ENCODE measurements around the gene PMM2. TPM values are rescaled to one million over a fixed set of nuclear protein-coding genes. Genes with fewer than 3 reads are reported as not detected.

Gene PMM2
- total and polyA plus RNA-seq, 2 donors (not counting 1 experiment from before 2014, with no cell fraction given) = 15.8 to 47.5 TPM

DNA sequence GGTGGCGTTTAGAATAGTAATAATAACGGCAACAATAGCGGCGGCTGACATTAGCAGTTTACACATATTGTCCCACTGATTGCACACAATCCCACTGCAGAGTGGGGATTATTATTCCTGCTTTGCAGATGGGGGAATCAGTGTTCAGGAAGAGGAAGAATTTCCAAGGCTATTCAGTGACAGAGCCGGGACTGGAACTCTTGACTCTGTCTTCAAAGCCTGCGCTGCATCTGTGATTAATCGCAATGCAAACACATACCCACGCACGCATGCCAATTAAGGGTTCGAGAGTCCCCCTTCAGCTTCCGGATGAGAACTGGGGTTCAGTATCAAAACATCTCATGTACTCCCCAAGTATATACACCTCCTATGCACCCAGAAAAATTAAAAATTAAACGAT is 29.4 kb upstream of the PMM2 start:
- H3K27ac ChIP-seq (ENCODE audit: low read length in 2 of 2) = no peak overlapping the region
- ChIA-PET CTCF (no interaction called here), POLR2A (no interaction called here)
- ATAC-seq (ENCODE audit: low read depth) (no peak), DNase-seq (no peak)
- no peaks in the 10 kb centered on the region for H3K9me3 Mint-ChIP-seq (ENCODE audit: insufficient read depth)
- H3K9ac ChIP-seq (ENCODE audit: low read length) = no peak overlapping the region
- H3K9me3 ChIP-seq (ENCODE audit: control extremely low read depth in 1 of 3, control insufficient read depth in 2 of 3, insufficient read depth in 1 of 3, low read length in 2 of 3) = no peaks in the 10 kb centered on the region
- H3K27me3 ChIP-seq (replicated peaks in 1 of 4; ENCODE audit: control extremely low read depth in 1 of 4, control insufficient read depth in 3 of 4, insufficient read depth in 4 of 4, low read length in 3 of 4) = no peaks in the 10 kb centered on the region
- H3K4me3 Mint-ChIP-seq = no peak overlapping the region
- no peak overlapping the region for H3K4me2 ChIP-seq (replicated peaks; ENCODE audit: low read depth, low read length, poor library complexity, severe bottlenecking)
- 99% methylated on average over 8 of the region's 12 CpGs for WGBS (ENCODE audit: insufficient coverage)
- peaks cover 2 to 19% of the 10 kb centered on the region in 2 experiments for H3K36me3 ChIP-seq (replicated peaks in 1 of 2; ENCODE audit: control extremely low read depth in 1 of 2, control insufficient read depth in 1 of 2, extremely low read depth in 1 of 2, insufficient read depth in 2 of 2, low read length in 1 of 2)
- H3K4me1 ChIP-seq (ENCODE audit: control insufficient read depth in 2 of 2, insufficient read depth in 2 of 2, low read length in 2 of 2) = no peaks in the 10 kb centered on the region
- no peak overlapping the region for H3K27ac Mint-ChIP-seq
- no peaks in the 10 kb centered on the region for H4K20me1 ChIP-seq (ENCODE audit: control insufficient read depth, insufficient read depth, low read length, poor library complexity, severe bottlenecking)
- H3K4me3 ChIP-seq (ENCODE audit: control extremely low read depth in 1 of 5, extremely low read depth in 1 of 5, insufficient read depth in 1 of 5, low read depth in 2 of 5, low read length in 4 of 5) = no peak overlapping the region
- intact Hi-C loops (cut with micrococcal nuclease) = no loop called here
- no peak overlapping the region for H2AFZ ChIP-seq (ENCODE audit: insufficient read depth, low read depth, low read length, poor library complexity, severe bottlenecking)
- no peaks in the 10 kb centered on the region for H3K4me1 Mint-ChIP-seq
- H3K79me2 ChIP-seq (ENCODE audit: control insufficient read depth, insufficient read depth, low read length) = no peaks in the 10 kb centered on the region
- H3K27me3 Mint-ChIP-seq = no peaks in the 10 kb centered on the region
- TF ChIP-seq, protein P1, sequence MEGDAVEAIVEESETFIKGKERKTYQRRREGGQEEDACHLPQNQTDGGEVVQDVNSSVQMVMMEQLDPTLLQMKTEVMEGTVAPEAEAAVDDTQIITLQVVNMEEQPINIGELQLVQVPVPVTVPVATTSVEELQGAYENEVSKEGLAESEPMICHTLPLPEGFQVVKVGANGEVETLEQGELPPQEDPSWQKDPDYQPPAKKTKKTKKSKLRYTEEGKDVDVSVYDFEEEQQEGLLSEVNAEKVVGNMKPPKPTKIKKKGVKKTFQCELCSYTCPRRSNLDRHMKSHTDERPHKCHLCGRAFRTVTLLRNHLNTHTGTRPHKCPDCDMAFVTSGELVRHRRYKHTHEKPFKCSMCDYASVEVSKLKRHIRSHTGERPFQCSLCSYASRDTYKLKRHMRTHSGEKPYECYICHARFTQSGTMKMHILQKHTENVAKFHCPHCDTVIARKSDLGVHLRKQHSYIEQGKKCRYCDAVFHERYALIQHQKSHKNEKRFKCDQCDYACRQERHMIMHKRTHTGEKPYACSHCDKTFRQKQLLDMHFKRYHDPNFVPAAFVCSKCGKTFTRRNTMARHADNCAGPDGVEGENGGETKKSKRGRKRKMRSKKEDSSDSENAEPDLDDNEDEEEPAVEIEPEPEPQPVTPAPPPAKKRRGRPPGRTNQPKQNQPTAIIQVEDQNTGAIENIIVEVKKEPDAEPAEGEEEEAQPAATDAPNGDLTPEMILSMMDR (IDR thresholded peaks at IDR 0.05) = no peak
- no peak for TF ChIP-seq EZH2 (IDR thresholded peaks at IDR 0.05; ENCODE audit: borderline replicate concordance, insufficient read depth, low read depth, low read length, poor library complexity, severe bottlenecking)

DNA sequence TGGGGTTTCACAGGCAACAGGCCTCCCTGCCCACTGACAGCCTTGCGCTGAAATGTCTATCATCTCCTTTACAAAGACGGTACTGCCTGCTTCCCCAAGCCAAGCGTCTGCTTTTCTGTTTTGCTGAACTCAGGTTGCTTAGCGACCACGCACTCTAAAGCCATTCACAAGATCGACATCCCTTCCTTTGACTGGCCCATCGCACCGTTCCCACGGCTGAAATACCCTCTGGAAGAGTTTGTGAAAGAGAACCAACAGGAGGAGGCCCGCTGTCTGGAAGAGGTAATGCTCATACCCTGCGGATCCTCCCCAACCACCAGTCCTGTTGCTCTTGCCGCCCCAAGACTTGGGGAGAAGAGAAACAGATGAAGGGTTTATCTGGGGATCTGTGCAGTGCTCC is 28.9 kb upstream of the PMM2 start:
- no peaks in the 10 kb centered on the region for H3K9me3 ChIP-seq (ENCODE audit: control extremely low read depth in 1 of 3, control insufficient read depth in 2 of 3, insufficient read depth in 1 of 3, low read length in 2 of 3)
- no peak overlapping the region for H3K4me2 ChIP-seq (replicated peaks; ENCODE audit: low read depth, low read length, poor library complexity, severe bottlenecking)
- no peaks in the 10 kb centered on the region for H3K4me1 ChIP-seq (ENCODE audit: control insufficient read depth in 2 of 2, insufficient read depth in 2 of 2, low read length in 2 of 2)
- H3K9ac ChIP-seq (ENCODE audit: low read length) = no peak overlapping the region
- no peaks in the 10 kb centered on the region for H4K20me1 ChIP-seq (ENCODE audit: control insufficient read depth, insufficient read depth, low read length, poor library complexity, severe bottlenecking)
- no peak overlapping the region for H3K27ac ChIP-seq (ENCODE audit: low read length in 2 of 2)
- DNase-seq = no peak
- WGBS (ENCODE audit: insufficient coverage) = 92% methylated on average over 5 of the region's 12 CpGs
- no peaks in the 10 kb centered on the region for H3K79me2 ChIP-seq (ENCODE audit: control insufficient read depth, insufficient read depth, low read length)
- H2AFZ ChIP-seq (ENCODE audit: insufficient read depth, low read depth, low read length, poor library complexity, severe bottlenecking) = no peak overlapping the region
- Mint-ChIP-seq H3K27ac (no peak overlapping the region), H3K4me1 (no peaks in the 10 kb centered on the region), H3K9me3 (ENCODE audit: insufficient read depth) (no peaks in the 10 kb centered on the region), H3K4me3 (no peak overlapping the region), H3K27me3 (no peaks in the 10 kb centered on the region)
- ChIA-PET POLR2A (no interaction called here), CTCF (no interaction called here)
- no peak overlapping the region for H3K4me3 ChIP-seq (ENCODE audit: control extremely low read depth in 1 of 5, extremely low read depth in 1 of 5, insufficient read depth in 1 of 5, low read depth in 2 of 5, low read length in 4 of 5)
- ATAC-seq (ENCODE audit: low read depth) = no peak
- H3K36me3 ChIP-seq (replicated peaks in 1 of 2; ENCODE audit: control extremely low read depth in 1 of 2, control insufficient read depth in 1 of 2, extremely low read depth in 1 of 2, insufficient read depth in 2 of 2, low read length in 1 of 2) = peaks cover 2 to 19% of the 10 kb centered on the region in 2 experiments
- TF ChIP-seq, protein P1 (IDR thresholded peaks at IDR 0.05) = no peak
- TF ChIP-seq EZH2 (IDR thresholded peaks at IDR 0.05; ENCODE audit: borderline replicate concordance, insufficient read depth, low read depth, low read length, poor library complexity, severe bottlenecking) = no peak
- intact Hi-C loops (cut with micrococcal nuclease) = no loop called here
- H3K27me3 ChIP-seq (replicated peaks in 1 of 4; ENCODE audit: control extremely low read depth in 1 of 4, control insufficient read depth in 3 of 4, insufficient read depth in 4 of 4, low read length in 3 of 4) = no peaks in the 10 kb centered on the region

All from B cell (primary cell).